ENCODE results near the gene HMCN2. TPM values are rescaled to one million over a fixed set of nuclear protein-coding genes. Genes with fewer than 3 reads are reported as not detected.

Gene HMCN2
- total RNA-seq, 4 donors from 2014 or later = 24.8 to 61.7 (median 36.1) TPM

DNA sequence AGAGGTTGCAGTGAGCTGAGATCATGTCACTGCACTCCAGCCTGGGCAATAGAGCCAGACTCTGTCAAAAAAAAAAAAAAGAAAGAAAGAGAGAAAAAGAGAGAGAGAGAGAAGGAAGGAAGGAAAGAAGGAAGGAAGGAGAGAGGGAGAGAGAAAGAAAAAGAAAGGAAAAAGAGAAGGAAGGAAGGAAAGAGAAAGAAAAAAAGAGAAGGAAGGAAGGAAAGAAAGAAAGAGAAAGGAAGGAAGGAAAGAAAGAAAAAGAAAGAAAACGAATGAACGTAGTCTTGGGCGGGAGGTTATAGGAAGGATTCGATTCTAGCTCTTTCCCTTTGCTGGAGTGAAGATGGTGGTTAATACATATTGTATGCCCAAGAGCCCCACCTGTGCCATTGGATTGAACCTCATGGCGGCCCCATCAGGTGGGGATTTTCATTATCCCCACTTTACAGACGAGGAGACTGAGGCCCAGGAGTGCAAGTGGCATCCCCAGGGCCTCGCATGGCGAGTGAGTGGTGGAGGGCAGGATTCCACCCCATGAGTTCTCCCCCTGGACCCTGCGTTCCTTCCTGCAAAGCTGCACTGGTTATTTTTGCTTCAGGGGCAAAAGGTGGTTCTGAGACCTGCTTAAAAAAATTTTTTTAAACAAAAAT, 98.3 kb downstream of the HMCN2 start:
- DNase-seq = no peak

DNA sequence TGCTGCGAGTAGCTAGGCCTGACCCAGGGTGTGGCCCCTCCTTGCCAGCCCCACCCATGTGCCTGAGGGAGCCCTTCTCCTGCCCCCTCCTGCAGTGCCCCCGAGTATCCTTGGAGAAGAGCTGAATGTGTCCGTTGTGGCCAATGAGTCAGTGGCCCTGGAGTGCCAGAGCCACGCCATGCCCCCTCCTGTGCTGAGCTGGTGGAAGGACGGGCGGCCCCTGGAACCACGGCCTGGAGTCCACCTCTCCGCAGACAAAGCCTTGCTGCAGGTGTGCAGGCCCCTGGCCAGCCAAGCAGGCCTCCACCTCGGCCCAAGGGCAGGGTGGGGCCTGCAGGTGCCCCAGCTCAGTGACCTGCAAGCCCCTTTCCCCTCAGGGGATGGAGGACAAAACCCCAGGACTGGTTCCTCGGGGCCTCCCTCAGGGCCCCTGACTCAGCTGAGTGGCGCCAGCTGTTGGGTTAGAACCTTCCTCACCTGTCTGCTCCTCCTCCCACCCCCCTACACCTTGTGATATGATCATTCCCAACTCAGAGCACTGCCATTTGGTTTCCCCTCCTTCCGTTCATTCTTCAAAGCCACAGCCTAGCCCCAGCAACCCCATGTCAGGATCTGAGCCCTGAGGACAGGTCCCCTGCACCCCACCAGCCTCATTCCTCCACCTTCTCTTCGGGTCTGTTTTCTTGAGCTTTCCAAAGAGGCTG, 99.2 kb downstream of the HMCN2 start:
- no peak overlapping the region for H3K4me3 ChIP-seq
- H3K27ac ChIP-seq = no peak overlapping the region
- H3K36me3 ChIP-seq = no peaks in the 10 kb centered on the region
- no peaks in the 10 kb centered on the region for H3K4me1 ChIP-seq
- DNase-seq = no peak
- H3K9me3 ChIP-seq = no peaks in the 10 kb centered on the region
- no peaks in the 10 kb centered on the region for H3K27me3 ChIP-seq
- no peak for TF ChIP-seq POLR2A (IDR thresholded peaks at IDR 0.05)
- TF ChIP-seq, protein P1, sequence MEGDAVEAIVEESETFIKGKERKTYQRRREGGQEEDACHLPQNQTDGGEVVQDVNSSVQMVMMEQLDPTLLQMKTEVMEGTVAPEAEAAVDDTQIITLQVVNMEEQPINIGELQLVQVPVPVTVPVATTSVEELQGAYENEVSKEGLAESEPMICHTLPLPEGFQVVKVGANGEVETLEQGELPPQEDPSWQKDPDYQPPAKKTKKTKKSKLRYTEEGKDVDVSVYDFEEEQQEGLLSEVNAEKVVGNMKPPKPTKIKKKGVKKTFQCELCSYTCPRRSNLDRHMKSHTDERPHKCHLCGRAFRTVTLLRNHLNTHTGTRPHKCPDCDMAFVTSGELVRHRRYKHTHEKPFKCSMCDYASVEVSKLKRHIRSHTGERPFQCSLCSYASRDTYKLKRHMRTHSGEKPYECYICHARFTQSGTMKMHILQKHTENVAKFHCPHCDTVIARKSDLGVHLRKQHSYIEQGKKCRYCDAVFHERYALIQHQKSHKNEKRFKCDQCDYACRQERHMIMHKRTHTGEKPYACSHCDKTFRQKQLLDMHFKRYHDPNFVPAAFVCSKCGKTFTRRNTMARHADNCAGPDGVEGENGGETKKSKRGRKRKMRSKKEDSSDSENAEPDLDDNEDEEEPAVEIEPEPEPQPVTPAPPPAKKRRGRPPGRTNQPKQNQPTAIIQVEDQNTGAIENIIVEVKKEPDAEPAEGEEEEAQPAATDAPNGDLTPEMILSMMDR (IDR thresholded peaks at IDR 0.05) = no peak

More for the DNA sequence above, 98.3 kb downstream of the HMCN2 start:
- Histone ChIP-seq H3K4me3 (no peak overlapping the region), H3K4me1 (no peaks in the 10 kb centered on the region), H3K27me3 (no peaks in the 10 kb centered on the region), H3K9me3 (no peaks in the 10 kb centered on the region), H3K36me3 (no peaks in the 10 kb centered on the region), H3K27ac (no peak overlapping the region)
- TF ChIP-seq POLR2A (IDR thresholded peaks at IDR 0.05) = no peak
- TF ChIP-seq, protein P1 (IDR thresholded peaks at IDR 0.05) = no peak

DNA sequence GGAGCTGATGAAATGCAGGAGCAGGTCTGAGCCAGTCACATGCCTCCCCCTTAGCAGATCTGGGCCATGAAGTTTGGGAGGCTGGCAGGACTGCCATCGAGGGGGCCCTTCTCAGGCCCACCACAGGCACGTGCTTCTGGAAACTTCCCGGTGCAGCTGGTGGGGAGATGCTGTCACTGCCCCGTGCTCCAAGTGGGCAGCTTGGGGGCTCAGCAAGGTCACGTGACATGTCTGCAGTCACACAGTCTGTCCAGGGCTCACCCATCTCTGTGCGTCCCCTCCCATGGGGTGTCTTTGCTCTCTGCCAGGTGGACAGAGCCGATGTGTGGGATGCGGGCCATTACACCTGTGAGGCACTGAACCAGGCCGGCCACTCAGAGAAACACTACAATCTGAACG, 99.8 kb downstream of the HMCN2 start:
- TF ChIP-seq, protein P1 (IDR thresholded peaks at IDR 0.05) = no peak
- TF ChIP-seq POLR2A (IDR thresholded peaks at IDR 0.05) = no peak

DNA sequence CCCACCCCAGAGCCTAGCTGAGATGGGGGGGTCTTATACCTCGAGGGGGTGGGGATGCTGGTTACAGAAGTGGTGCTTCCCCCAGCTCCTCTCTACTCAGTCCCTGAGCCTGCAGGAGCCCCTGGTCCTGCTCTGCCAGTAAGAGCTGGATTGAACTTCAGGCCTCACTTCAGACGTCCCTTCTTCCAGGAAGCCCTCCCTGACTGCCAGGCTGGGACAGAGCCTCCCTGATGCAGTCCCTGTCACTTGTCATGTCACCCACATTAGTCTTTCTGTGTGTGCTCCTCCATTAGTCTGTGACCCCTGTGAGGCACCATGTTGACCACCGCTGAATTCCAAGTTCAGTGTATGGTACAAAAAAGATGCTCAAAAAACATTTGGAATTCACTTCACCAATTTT, 100.5 kb downstream of the HMCN2 start:
- Histone ChIP-seq H3K27ac (no peak overlapping the region), H3K36me3 (no peaks in the 10 kb centered on the region), H3K27me3 (no peaks in the 10 kb centered on the region)

More for the DNA sequence above, 99.8 kb downstream of the HMCN2 start:
- H3K9me3 ChIP-seq = no peaks in the 10 kb centered on the region
- no peak for DNase-seq
- no peak overlapping the region for H3K27ac ChIP-seq
- no peaks in the 10 kb centered on the region for H3K36me3 ChIP-seq
- no peaks in the 10 kb centered on the region for H3K4me1 ChIP-seq
- no peak overlapping the region for H3K4me3 ChIP-seq
- H3K27me3 ChIP-seq = no peaks in the 10 kb centered on the region

DNA sequence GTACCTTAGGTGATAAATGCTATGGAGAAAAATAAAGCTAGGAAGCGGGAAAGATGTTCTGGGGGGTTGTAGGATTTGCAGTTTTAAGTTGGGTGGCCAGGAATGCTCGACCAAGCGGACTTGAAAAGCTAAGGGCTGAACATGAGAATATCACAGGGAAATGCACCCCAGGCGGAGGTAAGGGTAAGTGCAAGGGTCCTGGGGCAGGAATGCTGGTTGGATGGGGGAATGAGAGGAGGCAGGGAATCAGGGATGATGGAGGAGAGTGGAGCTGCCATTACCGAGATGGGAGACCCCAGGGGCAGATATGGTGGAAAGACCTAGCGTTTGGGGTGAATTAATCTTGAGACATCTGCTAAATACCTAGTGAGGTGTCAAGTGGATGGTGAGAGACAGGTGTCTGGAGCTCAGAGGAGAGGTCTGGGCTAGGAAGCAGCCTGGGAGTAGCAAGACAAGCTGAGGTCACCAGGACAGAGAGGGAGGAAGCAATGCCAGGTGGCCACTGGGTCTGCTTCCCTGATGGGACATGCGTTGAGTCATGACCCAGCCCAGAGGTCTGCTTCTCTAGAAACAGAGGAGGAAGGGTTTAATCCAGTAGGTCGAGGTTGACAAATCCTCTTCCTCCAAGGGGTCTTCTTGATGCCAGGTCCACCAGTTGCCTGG, 101.5 kb downstream of the HMCN2 start:
- no peaks in the 10 kb centered on the region for H3K36me3 ChIP-seq
- no peak overlapping the region for H3K4me3 ChIP-seq
- no peaks in the 10 kb centered on the region for H3K27me3 ChIP-seq
- H3K4me1 ChIP-seq = no peaks in the 10 kb centered on the region
- H3K9me3 ChIP-seq = no peaks in the 10 kb centered on the region
- no peak for TF ChIP-seq POLR2A (IDR thresholded peaks at IDR 0.05)
- TF ChIP-seq, protein P1 (IDR thresholded peaks at IDR 0.05) = no peak
- no peak overlapping the region for H3K27ac ChIP-seq
- no peak for DNase-seq

More for the DNA sequence above, 100.5 kb downstream of the HMCN2 start:
- Histone ChIP-seq H3K4me1 (no peaks in the 10 kb centered on the region), H3K9me3 (no peaks in the 10 kb centered on the region), H3K4me3 (no peak overlapping the region)
- no peak for TF ChIP-seq POLR2A (IDR thresholded peaks at IDR 0.05)
- TF ChIP-seq, protein P1 (IDR thresholded peaks at IDR 0.05) = no peak
- no peak for DNase-seq
